Astrocyte of the cerebellum (primary cell): ENCODE data around the gene ZFPL1.

Source experiments
- DNase-seq: peaks from one replicate; pipeline ENCODE4 v3.0.0-alpha.2; 2011; ENCODE audit warnings: low read depth
- H3K4me3 ChIP-seq: 2 replicates; pipeline ENCODE4 v1.5.1; 2011; ENCODE audit warnings: mild to moderate bottlenecking, low read depth, low read length, moderate library complexity
- CTCF ChIP-seq: IDR thresholded peaks from 2 replicates; pipeline ENCODE4 v1.5.1; 2012; ENCODE audit warnings: low read length, low read depth, moderate library complexity, mild to moderate bottlenecking; ENCODE audit errors: missing control alignments
- in situ Hi-C: cut with HindIII; loops from 2 replicates; pipeline ENCODE4 v1.10.0; 2017; ENCODE audit warnings: low sequenced_read_pairs

Gene ZFPL1

GRCh38 chr11:65111744-65112545 lies 27.9 kb downstream of the ZFPL1 start, which contains the start of gene TM7SF2:
Gene TM7SF2 (plus strand): TSS chr11:65111872. CDS start chr11:65112016, 144 bp downstream.
- peak within 1 kb of the TSS; percentile 56 for H3K4me3 ChIP-seq
- in situ Hi-C loops, result no loop called here
- TF ChIP-seq CTCF, result no peak
- DNase-seq, result peak; percentile 70

- DNase-seq, result no peak
- H3K4me3 ChIP-seq, result peak overlapping the region; percentile 56
- in situ Hi-C loops, result no loop called here
- TF ChIP-seq CTCF, result peak; percentile 84
Observed at GRCh38 chr11:65112546-65113360, 28.7 kb downstream of the ZFPL1 start.

GRCh38 chr11:65113361-65113756 lies 29.3 kb downstream of the ZFPL1 start:
- H3K4me3 ChIP-seq, result peak overlapping the region; percentile 56
- no peak for DNase-seq
- in situ Hi-C loops, result no loop called here
- TF ChIP-seq CTCF, result no peak

GRCh38 chr11:65113839-65114238 lies 29.8 kb downstream of the ZFPL1 start:
- in situ Hi-C loops, result no loop called here
- H3K4me3 ChIP-seq, result no peak overlapping the region
- TF ChIP-seq CTCF, result no peak
- DNase-seq, result no peak

- no peak for TF ChIP-seq CTCF
- no peak overlapping the region for H3K4me3 ChIP-seq
- in situ Hi-C loops, result no loop called here
- DNase-seq, result no peak
Observed at GRCh38 chr11:65114538-65115171, 30.6 kb downstream of the ZFPL1 start.

- no peak overlapping the region for H3K4me3 ChIP-seq
- in situ Hi-C loops, result no loop called here
- no peak for DNase-seq
- TF ChIP-seq CTCF, result no peak
Observed at GRCh38 chr11:65115361-65116082, 31.5 kb downstream of the ZFPL1 start.
